ENCODE measurements around the gene IRAK2. TPM values are rescaled to one million over a fixed set of nuclear protein-coding genes. Genes with fewer than 3 reads are reported as not detected.

IRAK2 gene
- total RNA-seq, 1 experiment from 2014 or later, result 0.61 TPM

- Histone ChIP-seq H3K27ac (ENCODE audit: insufficient read length, low read depth, low read length) (no peak overlapping the region), H3K79me1 (ENCODE audit: insufficient read depth, low read depth, low read length, poor library complexity, severe bottlenecking) (no peaks in the 10 kb centered on the region), H4K91ac (ENCODE audit: insufficient read length, low read depth, low read length) (no peak overlapping the region), H2BK120ac (ENCODE audit: low read depth, low read length, poor library complexity, severe bottlenecking) (no peak overlapping the region), H2BK12ac (ENCODE audit: insufficient read length, low read depth, low read length) (no peak overlapping the region), H3K18ac (ENCODE audit: insufficient read length, low read depth, low read length) (no peak overlapping the region), H2BK5ac (ENCODE audit: insufficient read length, low read length) (no peak overlapping the region), H4K20me1 (ENCODE audit: control insufficient read depth, insufficient read depth, insufficient read length) (no peaks in the 10 kb centered on the region), H3K23ac (ENCODE audit: insufficient read length, low read depth, low read length) (no peak overlapping the region), H3K4me1 (ENCODE audit: insufficient read depth, low read length) (0 out of 2 replicates have a peak, but pooled peaks cover 1% of the 10 kb centered on the region), H3K56ac (ENCODE audit: insufficient read length, low read depth, low read length) (no peak overlapping the region), H3K9me3 (ENCODE audit: control insufficient read depth, low read depth, low read length) (no peaks in the 10 kb centered on the region), H2AK5ac (ENCODE audit: insufficient read length, low read length) (no peak overlapping the region), H2BK20ac (ENCODE audit: low read depth, low read length, poor library complexity, severe bottlenecking) (no peak overlapping the region), H3K4ac (ENCODE audit: low read depth, low read length) (no peak overlapping the region), H2BK15ac (ENCODE audit: low read depth, low read length) (no peak overlapping the region), H3K27me3 (ENCODE audit: insufficient read depth, low read length) (no peaks in the 10 kb centered on the region), H4K8ac (replicated peaks; ENCODE audit: insufficient read length, low read depth, low read length) (no peak overlapping the region), H3K23me2 (ENCODE audit: insufficient read length, low read depth, low read length, poor library complexity, severe bottlenecking) (no peaks in the 10 kb centered on the region), H3K4me2 (ENCODE audit: insufficient read depth, insufficient read length, low read length) (no peak overlapping the region), H3K9ac (ENCODE audit: extremely low read depth, insufficient read length, low read length) (no peak overlapping the region), H3K14ac (ENCODE audit: insufficient read depth, low read length) (no peak overlapping the region), H4K5ac (ENCODE audit: insufficient read length, low read depth, low read length) (no peak overlapping the region), H3T11ph (ENCODE audit: low read length) (no peak overlapping the region), H2AFZ (ENCODE audit: low read length) (no peak overlapping the region), H3K79me2 (ENCODE audit: insufficient read depth, low read length) (no peaks in the 10 kb centered on the region)
- WGBS (ENCODE audit: extremely low coverage, insufficient read length, low lambda C conversion rate), result no CpG with 5 or more reads among the region's 9 CpGs
- DNase-seq, result no peak
- H3K9me3 Mint-ChIP-seq, result no peaks in the 10 kb centered on the region
- H3K4me1 Mint-ChIP-seq, result peaks cover 19% of the 10 kb centered on the region in 2 experiments
- no peak overlapping the region for H3K4me3 Mint-ChIP-seq
- peaks cover 5 to 39% (median 12%) of the 10 kb centered on the region in 3 experiments; a peak in 6 of 7 replicates for H3K36me3 Mint-ChIP-seq (ENCODE audit: insufficient read depth in 1 of 3, low read depth in 3 of 3)
- TF ChIP-seq CTCF (conservative IDR thresholded peaks at IDR 0.05), result no peak
- H3K27ac Mint-ChIP-seq, result peak overlapping the region in 2 of 3 experiments; percentile 9 to 86; a peak in 2 of 7 replicates
- no peaks in the 10 kb centered on the region for H3K27me3 Mint-ChIP-seq (ENCODE audit: low read depth)
These were observed 125.2 kb downstream of the IRAK2 start for GRCh38 chr3:10289787-10290355.

Data from H9 (cell line).